Keratinocyte (primary cell): ENCODE measurements around the gene GNB1L. TPM values are rescaled to one million over a fixed set of nuclear protein-coding genes. Genes with fewer than 3 reads are reported as not detected.

Experiments
- DNase-seq: peaks from one replicate; pipeline ENCODE4 v3.0.0-alpha.2; 2011; ENCODE audit warnings: low read depth, missing footprints, low spot score
- FAIRE-seq: peaks from 2 replicates; lab custom pipeline; 2011; peaks lifted over from hg19 to GRCh38; lab: Jason Lieb, UNC
- H2AFZ ChIP-seq: 2 replicates; pipeline ENCODE4 v1.6.0; 2012; ENCODE audit warnings: low read length, control low read depth, inconsistent platforms; ENCODE audit not compliant: control insufficient read depth
- H3K27ac ChIP-seq: 2 replicates; pipeline ENCODE4 v1.5.1; 2011; ENCODE audit warnings: low read length; ENCODE audit not compliant: control insufficient read depth, insufficient read depth
- H3K27me3 ChIP-seq: 3 replicates; pipeline ENCODE4 v1.6.0; 2011; ENCODE audit warnings: low read length; ENCODE audit not compliant: control insufficient read depth, insufficient read depth; ENCODE audit errors: extremely low read depth
- H3K36me3 ChIP-seq, 2 experiments: 2 replicates in 1 of 2; 3 replicates in 1 of 2; pipeline ENCODE4 v1.5.1; 2011; ENCODE audit warnings: low read length in 2 of 2, mild to moderate bottlenecking in 1 of 2; ENCODE audit not compliant: control insufficient read depth in 2 of 2, insufficient read depth in 2 of 2; ENCODE audit errors: extremely low read depth in 1 of 2
- H3K4me1 ChIP-seq: 3 replicates; pipeline ENCODE4 v1.5.1; 2011; ENCODE audit warnings: low read length; ENCODE audit not compliant: control insufficient read depth, insufficient read depth; ENCODE audit errors: extremely low read depth
- H3K4me2 ChIP-seq: 3 replicates; pipeline ENCODE4 v1.6.0; 2011; ENCODE audit warnings: low read depth, low read length; ENCODE audit not compliant: control insufficient read depth, insufficient read depth; ENCODE audit errors: extremely low read depth
- H3K4me3 ChIP-seq, 3 experiments: fragments of 200-600 bp in 1 of 3; sonication (generic) in 1 of 3; 2 replicates in 2 of 3; 3 replicates in 1 of 3; pipeline ENCODE4 v1.5.1; 2011 to 2016; ENCODE audit warnings: low read length in 3 of 3, mild to moderate bottlenecking in 3 of 3, control low read depth in 2 of 3, inconsistent platforms in 1 of 3, low read depth in 1 of 3, mixed read lengths in 1 of 3, mixed run types in 1 of 3, moderate library complexity in 1 of 3; ENCODE audit not compliant: control insufficient read depth in 2 of 3, insufficient read depth in 2 of 3; ENCODE audit errors: extremely low read depth in 1 of 3
- H3K79me2 ChIP-seq: 2 replicates; pipeline ENCODE4 v1.6.0; 2012; ENCODE audit warnings: low read length; ENCODE audit not compliant: control insufficient read depth, insufficient read depth
- H3K9ac ChIP-seq: 3 replicates; pipeline ENCODE4 v1.6.0; 2011; ENCODE audit warnings: low read length; ENCODE audit not compliant: control insufficient read depth, insufficient read depth; ENCODE audit errors: extremely low read depth
- H3K9me1 ChIP-seq: 3 replicates; pipeline ENCODE4 v1.6.0; 2011; ENCODE audit warnings: low read length; ENCODE audit not compliant: control insufficient read depth, insufficient read depth; ENCODE audit errors: extremely low read depth
- H3K9me3 ChIP-seq: 2 replicates; pipeline ENCODE4 v1.5.1; 2012; ENCODE audit warnings: low read depth, low read length; ENCODE audit not compliant: control insufficient read depth
- H4K20me1 ChIP-seq: 3 replicates; pipeline ENCODE4 v1.6.0; 2011; ENCODE audit warnings: low read length; ENCODE audit not compliant: control insufficient read depth, insufficient read depth; ENCODE audit errors: extremely low read depth
- CTCF ChIP-seq, 3 experiments: IDR thresholded peaks in 1 of 3; conservative IDR thresholded peaks in 1 of 3; optimal IDR thresholded peaks in 1 of 3; 2 replicates in 2 of 3; 3 replicates in 1 of 3; pipeline versions ENCODE3 to v1.5.1; 2011; ENCODE audit warnings: low read length in 3 of 3, mild to moderate bottlenecking in 3 of 3, moderate library complexity in 2 of 3, control low read depth in 1 of 3, inconsistent platforms in 1 of 3; ENCODE audit not compliant: insufficient read depth in 2 of 3; ENCODE audit errors: extremely low read depth in 1 of 3
- EZH2 ChIP-seq: IDR thresholded peaks from one replicate; pipeline ENCODE4 v1.6.1; 2012; ENCODE audit warnings: inconsistent platforms, mild to moderate bottlenecking, low read length, moderate library complexity
- dilution Hi-C: fragments of 300-500 bp; cut with MboI; formaldehyde crosslinking; loops from one replicate; pipeline ENCODE4 v1.7.0; 2020; ENCODE audit warnings: low sequenced_read_pairs; ENCODE audit not compliant: extremely low pct_ligation_motif_present
- polyA plus RNA-seq, 5 experiments: library from polyadenylated mRNA; depleted of rRNA in 3 of 5; stranded (reverse) in 3 of 5; stranded (forward) in 1 of 5; unstranded in 1 of 5; fragments of >200 nt; gene quantifications; 1 replicate in 1 of 5; 2 replicates in 3 of 5; 3 replicates in 1 of 5; pipeline versions ENCODE4 v1.2.1 to v1.2.3, GENCODE V29; 2011 to 2012; ENCODE audit warnings: missing spikeins in 2 of 5, low read depth in 1 of 5, low replicate concordance in 1 of 5

Gene GNB1L
- polyA plus RNA-seq, 1 donor (not counting 4 experiments of a cell fraction or from before 2014, with no cell fraction given): 2.0 TPM

GRCh38 chr22:19802001-19802893, 52.4 kb downstream of the GNB1L start:
- Histone ChIP-seq H3K27ac (no peak overlapping the region), H3K79me2 (no peaks in the 10 kb centered on the region), H3K9me3 (no peaks in the 10 kb centered on the region), H3K27me3 (no peaks in the 10 kb centered on the region), H3K9ac (no peak overlapping the region), H4K20me1 (no peaks in the 10 kb centered on the region), H3K36me3 (peaks cover 0 to 4% of the 10 kb centered on the region in 2 experiments), H3K9me1 (no peaks in the 10 kb centered on the region), H3K4me1 (peaks cover 31% of the 10 kb centered on the region), H3K4me2 (no peak overlapping the region), H2AFZ (no peak overlapping the region), H3K4me3 (no peak overlapping the region)
- FAIRE-seq: no peak
- DNase-seq: no peak
- dilution Hi-C loops: no loop called here
- TF ChIP-seq EZH2 (no peak), CTCF (optimal IDR thresholded peaks at IDR 0.05 in 1 of 3, IDR thresholded peaks at IDR 0.05 in 1 of 3, conservative IDR thresholded peaks at IDR 0.05 in 1 of 3; ENCODE audit: extremely low read depth in 1 of 3, insufficient read depth in 2 of 3, low read length in 3 of 3) (no peak)

- H3K4me2 ChIP-seq: no peak overlapping the region
- DNase-seq: no peak
- no peaks in the 10 kb centered on the region for H3K9me1 ChIP-seq
- H3K4me3 ChIP-seq: no peak overlapping the region
- no peak overlapping the region for H3K9ac ChIP-seq
- FAIRE-seq: no peak
- TF ChIP-seq CTCF (optimal IDR thresholded peaks at IDR 0.05 in 1 of 3, IDR thresholded peaks at IDR 0.05 in 1 of 3, conservative IDR thresholded peaks at IDR 0.05 in 1 of 3; ENCODE audit: extremely low read depth in 1 of 3, insufficient read depth in 2 of 3, low read length in 3 of 3) (no peak), EZH2 (no peak)
- no peak overlapping the region for H3K27ac ChIP-seq
- H3K36me3 ChIP-seq: peaks cover 0 to 4% of the 10 kb centered on the region in 2 experiments
- dilution Hi-C loops: no loop called here
- H3K27me3 ChIP-seq: no peaks in the 10 kb centered on the region
- H3K9me3 ChIP-seq: no peaks in the 10 kb centered on the region
- no peak overlapping the region for H2AFZ ChIP-seq
- no peaks in the 10 kb centered on the region for H3K79me2 ChIP-seq
- no peaks in the 10 kb centered on the region for H4K20me1 ChIP-seq
- H3K4me1 ChIP-seq: peaks cover 23% of the 10 kb centered on the region
These were observed 53.2 kb downstream of the GNB1L start for GRCh38 chr22:19801340-19802000.
